ENCODE measurements around the gene CASQ1. TPM values are rescaled to one million over a fixed set of nuclear protein-coding genes. Genes with fewer than 3 reads are reported as not detected.

CASQ1 gene
- total and polyA plus RNA-seq, 4 donors, result 1.6 to 15.2 (median 3.9) TPM

GRCh38 chr1:160251011-160251410 is 60.6 kb downstream of the CASQ1 start:
- Histone ChIP-seq H3K4me3 (ENCODE audit: low read length in 2 of 2) (no peak overlapping the region), H3K27ac (ENCODE audit: low read depth in 1 of 2, low read length in 2 of 2) (no peak overlapping the region), H3K4me1 (ENCODE audit: control insufficient read depth in 1 of 2, insufficient read depth in 2 of 2, low read length in 2 of 2) (peaks cover 0 to 2% of the 10 kb centered on the region in 2 donors), H3K9me3 (ENCODE audit: control insufficient read depth, low read length) (no peaks in the 10 kb centered on the region), H3K27me3 (ENCODE audit: control insufficient read depth in 1 of 2, insufficient read depth in 2 of 2, low read length in 1 of 2) (no peaks in the 10 kb centered on the region), H3K36me3 (ENCODE audit: control insufficient read depth in 1 of 2, insufficient read depth in 2 of 2, low read length in 1 of 2) (peaks cover 0 to 2% of the 10 kb centered on the region in 2 donors)
- intact Hi-C loops (cut with DNase I), result loop anchor here (1.0 to 5.0 kb wide), 3 partner anchors 59 to 151 kb away; partner anchors contain the start of gene CASQ1 (in 1 of the 2)
- ATAC-seq (ENCODE audit: low FRiP score), result no peak
- no peak for DNase-seq

Other genes with a start within 250 kb of the CASQ1 start
- gene IGSF9, start 245.0 kb upstream of the CASQ1 start, total RNA-seq, result under 1 TPM in 1 of 2 donors, not detected in 1; 0.30 TPM
- gene IGSF9, start 245.0 kb upstream of the CASQ1 start, polyA plus RNA-seq, result 1 to 10 TPM in 1 of 2 donors, under 1 TPM in 1; 0.05 to 1.0 TPM
- gene SLAMF9, start 236.3 kb upstream of the CASQ1 start, total RNA-seq, result not detected
- gene SLAMF9, start 236.3 kb upstream of the CASQ1 start, polyA plus RNA-seq, result not detected
- 1 to 10 TPM; 5.3 to 6.7 TPM for gene PIGM, start 158.6 kb upstream of the CASQ1 start, total RNA-seq
- gene PIGM, start 158.6 kb upstream of the CASQ1 start, polyA plus RNA-seq, result 1 to 10 TPM; 1.3 to 3.6 TPM
- under 1 TPM; 0.10 to 0.24 TPM for gene KCNJ10, start 120.4 kb upstream of the CASQ1 start, total RNA-seq
- gene KCNJ10, start 120.4 kb upstream of the CASQ1 start, polyA plus RNA-seq, result under 1 TPM in 1 of 2 donors, not detected in 1; 0.63 TPM
- gene KCNJ9, start 109.0 kb upstream of the CASQ1 start, total RNA-seq, result not detected
- gene KCNJ9, start 109.0 kb upstream of the CASQ1 start, polyA plus RNA-seq, result not detected
- 10 to 100 TPM; 29.5 to 33.5 TPM for gene IGSF8, start 92.0 kb upstream of the CASQ1 start, total RNA-seq
- 10 to 100 TPM; 10.5 to 48.0 TPM for gene IGSF8, start 92.0 kb upstream of the CASQ1 start, polyA plus RNA-seq
- gene ATP1A2, start 74.8 kb upstream of the CASQ1 start, total RNA-seq, result 10 to 100 TPM; 24.8 to 27.7 TPM
- 10 to 100 TPM; 15.3 to 26.9 TPM for gene ATP1A2, start 74.8 kb upstream of the CASQ1 start, polyA plus RNA-seq
- gene ATP1A4, start 39.0 kb upstream of the CASQ1 start, total RNA-seq, result under 1 TPM in 1 of 2 donors, not detected in 1; 0.19 TPM
- under 1 TPM in 1 of 2 donors, not detected in 1; 0.36 TPM for gene ATP1A4, start 39.0 kb upstream of the CASQ1 start, polyA plus RNA-seq
- gene PEA15, start 14.8 kb downstream of the CASQ1 start, total RNA-seq, result 100 to 1,000 TPM; 258 to 313 TPM
- 100 to 1,000 TPM; 296 to 350 TPM for gene PEA15, start 14.8 kb downstream of the CASQ1 start, polyA plus RNA-seq
- 100 to 1,000 TPM; 134 to 152 TPM for gene DCAF8, start 72.0 kb downstream of the CASQ1 start, total RNA-seq
- gene DCAF8, start 72.0 kb downstream of the CASQ1 start, polyA plus RNA-seq, result 100 to 1,000 TPM in 1 of 2 donors, 10 to 100 TPM in 1; 39.2 to 128 TPM
- gene PEX19, start 94.6 kb downstream of the CASQ1 start, total RNA-seq, result 10 to 100 TPM; 44.8 to 55.1 TPM
- gene PEX19, start 94.6 kb downstream of the CASQ1 start, polyA plus RNA-seq, result 10 to 100 TPM; 32.2 to 32.3 TPM
- gene COPA, start 152.7 kb downstream of the CASQ1 start, total RNA-seq, result 100 to 1,000 TPM; 174 to 193 TPM
- gene COPA, start 152.7 kb downstream of the CASQ1 start, polyA plus RNA-seq, result 10 to 100 TPM; 44.5 to 91.6 TPM
- gene NCSTN, start 152.8 kb downstream of the CASQ1 start, total RNA-seq, result 10 to 100 TPM; 56.4 to 67.3 TPM
- gene NCSTN, start 152.8 kb downstream of the CASQ1 start, polyA plus RNA-seq, result 10 to 100 TPM; 17.0 to 49.7 TPM
- under 1 TPM; 0.13 to 0.24 TPM for gene NHLH1, start 176.5 kb downstream of the CASQ1 start, total RNA-seq
- gene NHLH1, start 176.5 kb downstream of the CASQ1 start, polyA plus RNA-seq, result not detected
- gene VANGL2, start 210.0 kb downstream of the CASQ1 start, total RNA-seq, result 1 to 10 TPM; 1.3 to 4.4 TPM
- gene VANGL2, start 210.0 kb downstream of the CASQ1 start, polyA plus RNA-seq, result under 1 TPM; 0.26 to 0.50 TPM